HG03135 (cell line): ENCODE measurements around the gene INPP5F.

Experiments
- ATAC-seq: cut with Tn5 transposase; IDR thresholded peaks from one replicate; pipeline ENCODE4 v1.9.1; 2021; ENCODE audit warnings: mild to moderate bottlenecking, moderate library complexity; ENCODE audit not compliant: unreplicated experiment

The INPP5F gene

DNA sequence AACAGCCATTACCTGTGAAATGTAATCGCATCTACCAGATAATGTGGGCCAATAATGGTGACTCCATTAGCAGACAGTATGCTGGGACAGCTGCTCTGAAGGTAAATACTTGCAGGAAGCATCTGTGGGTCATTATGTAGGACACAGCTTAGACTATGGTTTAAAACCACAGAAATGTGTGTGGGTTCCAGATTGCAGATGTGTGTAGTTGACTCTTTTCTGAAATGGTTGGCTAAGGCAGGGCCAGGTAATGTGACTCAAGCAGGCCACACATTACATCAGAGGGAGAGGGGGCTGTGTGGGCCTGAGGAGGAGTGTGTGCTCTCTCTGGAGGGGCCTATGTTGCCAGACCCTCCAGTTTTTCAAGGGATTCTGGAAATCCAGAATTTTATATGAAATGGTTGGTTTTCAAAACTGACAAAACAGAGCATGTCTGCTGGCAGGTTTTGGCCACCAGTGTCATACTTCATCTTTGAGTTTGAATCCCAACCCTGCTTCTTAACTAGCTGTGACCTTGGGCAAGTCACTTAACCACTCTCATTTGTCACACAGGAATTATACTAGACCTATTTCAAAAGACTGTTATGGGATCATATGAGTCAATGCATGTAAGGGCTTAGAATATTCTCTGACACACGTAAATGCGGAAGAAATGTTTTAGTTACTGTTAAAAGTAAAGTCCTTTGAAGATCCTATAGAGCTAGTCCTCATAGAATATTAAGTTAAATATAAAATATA is 82.3 kb downstream of the INPP5F start:
- ATAC-seq, result no peak

DNA sequence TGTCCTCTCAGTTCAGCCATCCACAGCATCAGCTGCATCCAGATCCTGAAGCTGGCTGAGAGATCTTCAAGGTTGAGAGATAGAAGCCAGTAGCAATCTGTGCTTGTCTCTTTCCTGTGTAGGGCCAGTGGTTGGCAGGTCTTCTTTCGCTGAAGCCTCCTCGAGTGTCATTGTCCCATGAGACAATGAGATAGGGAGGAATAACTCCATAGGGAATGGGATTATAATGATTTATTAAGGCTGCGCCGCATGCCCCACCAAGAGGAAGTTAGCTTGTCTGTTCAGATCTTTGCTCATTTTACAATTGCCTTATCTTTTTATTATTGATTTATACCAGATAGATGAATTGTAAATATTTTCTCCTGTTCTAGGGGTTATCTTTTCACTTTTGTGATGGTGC is 85.3 kb downstream of the INPP5F start:
- no peak for ATAC-seq

DNA sequence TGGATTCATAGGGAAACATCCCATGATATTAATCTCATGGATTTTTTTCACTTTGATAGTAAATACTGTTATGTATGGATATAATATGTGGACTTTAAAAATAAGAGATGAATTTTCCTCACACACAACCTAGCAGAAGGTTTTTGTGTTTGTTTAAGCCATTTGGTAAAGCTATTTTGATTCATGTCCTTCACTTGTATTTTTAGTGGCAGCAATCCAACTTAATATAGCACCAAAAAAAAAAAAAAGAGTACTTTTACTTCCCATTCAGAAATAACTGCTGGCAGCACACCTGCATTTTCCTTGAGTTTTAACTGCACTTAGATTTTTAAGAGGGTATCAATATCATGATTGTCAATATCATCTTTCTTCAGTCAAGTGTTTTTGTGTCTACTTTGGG is 86.8 kb downstream of the INPP5F start:
- ATAC-seq, result no peak

DNA sequence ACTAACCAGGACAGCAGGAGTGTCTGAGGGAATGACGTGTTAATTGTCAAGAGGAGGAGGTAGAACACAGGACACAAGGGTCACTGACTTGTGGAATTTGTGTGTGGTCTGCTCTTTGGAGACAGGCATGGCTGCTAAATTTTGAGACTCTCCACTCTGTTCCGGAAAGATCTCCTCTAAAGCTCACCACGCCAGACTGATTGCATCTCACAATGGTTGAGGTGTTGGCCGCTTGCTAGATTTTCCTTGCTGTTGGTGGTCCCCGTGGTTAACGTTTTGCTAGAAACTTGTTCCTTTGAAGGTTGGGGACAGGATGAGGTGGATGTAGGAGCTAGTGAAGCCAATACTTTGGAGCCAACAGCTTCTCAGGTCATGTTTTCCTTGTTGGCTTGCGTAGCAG is 89.8 kb downstream of the INPP5F start:
- ATAC-seq, result no peak

DNA sequence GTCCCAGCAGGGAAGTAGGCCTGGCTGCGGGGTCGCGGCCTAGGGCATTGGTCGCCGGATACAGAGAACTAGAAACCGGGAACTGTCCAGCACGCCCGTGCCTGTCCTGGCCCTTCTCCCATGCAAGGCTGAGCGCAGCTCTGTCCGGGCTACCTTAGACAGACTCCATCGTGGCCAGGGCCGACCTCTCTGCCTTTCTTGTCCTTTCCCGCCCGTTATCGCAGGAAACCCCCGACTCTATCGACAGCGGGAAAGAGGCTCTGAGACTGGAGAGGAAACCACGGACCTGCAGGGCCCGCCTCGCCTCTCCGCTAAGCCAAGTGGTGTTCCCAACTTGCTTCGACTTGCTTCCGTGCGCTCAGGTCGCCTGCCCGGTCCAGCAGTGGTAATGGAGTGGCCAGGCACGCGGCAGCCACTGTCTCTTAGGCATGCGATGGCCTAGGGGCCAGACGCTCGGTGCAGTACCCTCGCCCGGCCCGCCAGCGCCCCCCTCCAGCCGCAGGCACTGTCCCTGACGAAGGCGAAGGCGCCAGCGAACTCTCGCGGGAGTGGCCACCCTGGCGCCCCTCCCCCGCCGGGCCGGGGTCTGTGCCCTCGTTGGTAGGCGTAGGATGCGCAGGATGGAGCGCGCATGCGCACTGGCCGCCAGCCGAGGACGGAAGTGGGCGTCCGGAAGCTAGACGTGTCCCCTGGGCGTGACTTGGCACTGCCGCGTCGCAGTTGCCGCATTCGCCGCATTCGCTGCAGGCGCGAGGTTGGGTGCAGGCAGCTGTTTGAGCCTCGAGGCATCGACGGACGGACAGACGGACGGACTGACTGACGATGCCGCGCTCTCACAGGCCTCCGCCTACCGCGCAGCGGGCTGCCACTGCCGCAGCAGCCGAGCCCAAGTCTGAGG is 92.4 kb downstream of the INPP5F start:
- ATAC-seq, result no peak

DNA sequence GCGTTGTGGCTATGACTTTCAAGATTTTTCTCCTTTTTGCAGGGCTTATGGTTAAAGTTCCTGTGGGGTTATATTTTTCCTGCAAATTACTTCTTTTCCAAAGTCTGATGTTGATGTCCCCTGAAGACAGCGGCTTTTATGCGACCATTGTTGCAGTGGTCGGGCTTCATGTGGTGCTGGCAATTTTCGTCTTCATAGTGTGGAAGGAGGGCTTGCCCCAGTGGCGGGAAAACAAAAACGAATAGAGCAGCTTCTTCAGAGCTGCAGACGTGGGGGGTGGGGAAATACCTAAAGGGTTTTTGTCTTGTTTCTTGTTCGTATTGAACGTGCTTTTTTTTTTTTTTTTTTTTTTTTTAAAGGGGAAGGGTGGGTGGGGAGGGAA is 93.0 kb downstream of the INPP5F start:
- ATAC-seq, result no peak

DNA sequence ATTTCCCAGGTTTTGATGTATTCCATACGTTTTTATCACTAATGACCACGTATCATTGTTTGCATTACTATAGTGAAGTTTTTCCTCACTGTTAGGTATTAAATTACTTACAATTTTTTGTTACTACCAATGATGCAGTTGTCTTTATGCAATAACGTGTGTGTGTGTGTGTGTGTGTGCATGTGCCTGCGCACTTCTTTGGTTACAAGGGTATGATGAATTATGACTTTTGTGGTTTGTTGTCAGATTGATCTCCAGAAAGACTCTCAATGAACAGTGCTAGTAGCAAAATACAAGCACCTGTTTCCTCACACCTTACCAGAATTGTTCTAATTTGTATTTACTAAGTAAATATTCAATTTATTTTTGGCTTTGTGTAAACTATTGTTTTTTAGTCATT is 95.3 kb downstream of the INPP5F start:
- ATAC-seq, result no peak

DNA sequence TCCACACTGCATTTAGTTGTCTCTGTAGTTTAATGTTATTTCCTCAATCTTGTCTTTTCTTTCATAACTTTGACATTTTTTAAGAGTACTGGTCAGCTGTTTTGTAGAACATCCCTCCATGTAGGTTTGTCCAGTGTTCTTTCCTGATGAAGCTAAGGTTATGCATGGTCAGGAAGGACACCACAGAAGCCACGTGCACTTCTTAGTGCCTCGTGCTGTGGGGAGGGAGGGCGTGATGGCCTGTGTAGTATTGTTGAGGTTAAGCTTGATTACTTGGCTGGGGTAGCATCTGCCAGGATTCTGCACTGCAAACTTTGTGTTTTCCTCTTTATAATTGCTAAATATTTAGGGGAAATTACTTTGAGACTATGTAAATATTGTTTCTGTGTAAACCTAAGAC is 98.4 kb downstream of the INPP5F start:
- ATAC-seq, result no peak

DNA sequence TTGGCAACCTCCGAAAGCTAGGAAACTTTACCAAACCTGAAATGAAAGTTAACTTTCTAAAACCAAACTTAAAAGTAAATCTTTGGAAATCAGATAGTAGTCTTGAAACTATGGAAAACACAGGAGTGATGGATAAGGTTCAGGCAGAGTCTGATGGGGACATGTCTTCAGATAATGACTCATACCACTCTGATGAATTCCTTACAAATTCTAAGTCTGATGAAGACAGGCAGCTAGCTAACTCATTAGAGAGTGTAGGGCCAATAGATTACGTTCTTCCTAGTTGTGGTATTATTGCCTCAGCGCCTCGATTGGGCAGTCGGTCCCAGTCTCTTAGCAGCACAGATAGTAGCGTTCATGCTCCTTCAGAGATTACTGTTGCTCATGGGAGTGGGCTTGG is 100.9 kb downstream of the INPP5F start:
- ATAC-seq, result no peak

DNA sequence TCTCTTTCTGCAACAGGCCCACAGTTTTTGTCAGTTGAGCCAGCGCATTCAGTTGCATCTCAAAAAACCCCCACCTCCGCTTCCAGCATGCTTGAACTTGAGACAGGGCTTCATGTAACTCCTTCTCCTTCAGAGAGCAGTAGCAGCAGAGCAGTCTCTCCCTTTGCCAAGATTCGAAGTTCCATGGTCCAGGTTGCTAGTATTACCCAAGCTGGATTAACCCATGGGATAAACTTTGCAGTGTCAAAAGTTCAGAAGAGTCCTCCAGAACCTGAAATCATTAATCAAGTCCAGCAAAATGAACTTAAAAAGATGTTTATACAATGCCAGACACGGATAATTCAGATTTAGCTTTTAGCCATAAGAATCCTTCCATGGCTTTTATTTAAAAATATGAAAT is 101.6 kb downstream of the INPP5F start:
- ATAC-seq, result no peak

DNA sequence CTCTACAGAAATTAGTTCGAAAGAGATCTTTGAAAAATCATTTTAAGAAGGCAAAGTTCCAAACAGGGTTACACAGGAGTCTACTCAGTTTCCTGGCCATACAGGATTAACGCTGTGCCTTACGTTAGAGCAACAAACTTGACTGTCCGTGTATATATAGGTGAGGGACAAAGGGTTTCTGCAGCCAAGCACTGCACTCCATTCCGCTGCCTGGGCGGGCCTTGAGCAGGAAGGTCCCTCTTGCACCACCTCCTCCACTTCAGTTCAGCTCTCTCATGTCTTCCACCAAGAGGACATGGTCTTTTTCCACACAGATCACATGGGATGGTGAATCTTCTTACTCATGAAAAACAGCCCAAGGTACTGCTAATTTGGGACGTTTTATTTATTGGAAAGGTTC is 103.6 kb downstream of the INPP5F start:
- no peak for ATAC-seq

DNA sequence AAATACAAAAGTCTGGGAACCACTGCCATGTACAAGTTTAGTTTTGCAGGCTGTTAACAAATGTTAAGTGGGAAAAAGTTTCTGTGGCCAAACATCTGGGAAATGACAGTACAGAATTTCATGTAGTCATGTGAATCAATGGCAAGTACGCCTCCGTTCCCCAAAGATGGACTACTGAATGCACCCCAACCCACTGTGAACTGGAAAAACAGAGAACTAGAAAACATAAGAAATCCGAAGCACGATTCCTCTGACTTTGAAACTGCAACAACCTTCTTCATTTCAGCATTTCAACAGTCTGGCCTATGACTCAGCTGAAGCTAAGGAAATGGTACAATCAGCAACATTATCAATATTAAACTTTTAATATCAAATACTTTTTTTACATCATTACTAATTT is 105.0 kb downstream of the INPP5F start:
- no peak for ATAC-seq

DNA sequence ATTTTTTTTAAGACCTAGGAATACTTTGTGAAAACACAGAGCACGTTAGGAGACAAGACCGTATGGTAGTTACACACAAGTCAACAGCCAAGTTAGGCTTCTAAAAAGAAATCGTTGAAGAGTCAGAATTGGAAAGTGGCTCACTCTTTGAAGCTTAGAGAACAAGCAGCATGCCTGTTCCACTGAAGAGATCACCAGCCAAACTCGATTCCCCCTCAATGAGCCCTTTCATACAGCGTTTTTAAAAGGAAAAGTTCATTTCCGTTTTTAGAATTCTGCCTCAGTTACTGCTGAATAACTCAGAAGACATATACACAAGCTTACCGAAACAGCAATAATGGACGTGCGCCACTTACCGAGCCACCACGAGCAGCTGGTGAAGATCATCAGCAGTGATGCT is 105.8 kb downstream of the INPP5F start:
- ATAC-seq, result no peak

DNA sequence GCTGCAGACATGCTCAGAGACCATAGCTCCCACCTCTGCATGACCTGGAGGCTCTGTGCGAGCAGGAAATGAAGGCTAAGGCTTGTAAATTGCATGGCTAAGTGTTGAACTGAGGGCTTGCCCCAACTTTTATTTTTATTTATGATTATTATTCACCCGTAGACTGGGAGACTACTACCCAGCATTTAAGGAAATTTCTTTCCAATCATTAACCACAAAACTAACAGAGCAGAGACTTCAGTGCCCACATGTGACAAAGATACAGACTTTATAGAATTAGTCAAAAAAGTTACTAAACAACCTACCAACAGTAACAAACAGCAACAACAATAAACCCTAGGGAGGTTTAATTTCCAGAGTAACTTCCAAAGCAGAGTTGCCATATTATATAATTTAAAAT is 107.1 kb downstream of the INPP5F start:
- ATAC-seq, result no peak

DNA sequence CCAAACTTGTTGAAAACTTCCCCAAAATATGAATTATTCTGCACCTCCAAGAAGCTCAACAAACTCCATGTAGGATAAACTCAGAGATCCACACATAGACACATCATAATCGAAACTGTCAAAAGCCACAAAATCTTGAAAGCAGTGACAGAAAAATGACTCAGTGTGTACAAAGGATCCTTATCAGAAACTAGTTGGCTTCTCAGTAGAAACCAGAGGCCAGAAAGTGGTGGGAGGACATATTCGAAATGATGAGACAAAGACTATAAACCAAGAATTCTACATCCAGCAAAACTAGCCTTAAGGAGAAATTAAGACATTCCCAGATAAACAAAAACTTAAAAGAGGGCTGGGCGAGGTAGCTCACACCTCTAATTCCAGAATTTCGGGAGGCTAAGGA is 108.3 kb downstream of the INPP5F start:
- ATAC-seq, result no peak

DNA sequence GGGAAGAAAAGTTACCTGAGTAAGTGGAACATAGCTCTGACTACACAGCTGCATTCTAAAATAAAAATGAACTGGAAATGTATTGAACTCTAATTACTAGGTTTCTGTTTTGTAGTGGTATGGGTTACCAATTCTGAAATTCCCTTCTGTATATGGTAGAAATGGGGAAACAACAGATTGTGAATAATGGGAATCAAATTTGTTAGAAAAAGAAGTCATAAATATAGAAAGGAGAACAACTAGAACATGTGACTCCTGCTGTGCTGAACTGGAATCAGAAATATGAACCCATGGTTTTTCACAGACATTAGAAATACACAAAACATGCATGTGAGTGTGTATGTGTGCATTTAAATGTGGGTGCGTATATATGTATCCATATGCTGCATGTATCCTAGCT is 119.8 kb downstream of the INPP5F start:
- ATAC-seq, result no peak

DNA sequence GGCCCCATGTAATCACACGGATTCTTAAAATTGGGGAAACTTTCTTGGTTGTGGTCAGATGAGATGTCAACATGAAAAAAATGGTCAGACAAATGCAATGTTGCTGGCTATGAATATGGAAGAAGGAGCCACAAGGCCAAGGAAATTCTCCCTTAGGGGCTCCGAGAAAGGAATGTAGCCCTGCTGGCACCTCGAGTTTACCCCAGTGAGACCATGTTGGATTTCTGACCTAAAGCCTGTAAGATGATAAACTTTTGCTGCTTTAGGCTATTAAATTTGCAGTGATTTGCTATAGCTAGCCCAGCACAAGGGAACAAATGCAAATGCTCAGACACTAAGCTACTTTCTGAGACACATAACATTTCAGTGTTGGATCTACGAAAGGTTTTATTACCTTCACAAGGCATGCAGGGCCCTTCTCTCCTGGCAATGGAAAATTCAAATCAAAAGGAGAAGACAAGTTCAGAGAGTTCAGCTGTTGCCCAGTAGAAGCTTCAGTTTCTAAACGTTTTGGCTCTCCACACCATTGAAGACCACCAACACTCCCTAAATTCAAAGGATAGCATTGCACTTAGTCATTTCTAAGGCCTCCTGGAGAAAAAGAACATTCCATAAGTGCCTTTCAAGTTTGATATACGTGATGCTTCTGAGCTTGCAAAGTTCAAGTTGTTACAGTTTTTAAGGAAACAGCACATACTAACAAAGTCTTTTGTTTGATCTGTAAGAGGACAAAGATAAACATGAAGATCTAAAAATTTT is 123.4 kb downstream of the INPP5F start:
- no peak for ATAC-seq

DNA sequence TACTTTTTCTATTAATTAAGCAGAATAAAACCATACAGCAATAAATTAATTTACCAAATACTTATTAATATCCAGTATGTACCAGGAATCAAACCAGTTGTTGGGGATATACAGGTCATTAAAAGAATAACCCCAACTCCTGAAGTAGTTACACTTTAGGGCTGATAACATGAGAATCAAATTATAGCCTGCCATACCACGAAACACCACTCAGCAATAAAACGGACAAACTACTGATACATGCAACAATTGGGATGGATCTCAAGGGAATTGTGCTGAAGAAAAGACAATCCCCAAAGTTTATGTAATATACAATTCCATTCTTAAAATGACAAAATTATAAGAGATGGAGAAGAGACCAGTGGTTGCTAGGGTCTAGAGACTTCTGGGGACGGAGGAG is 124.1 kb downstream of the INPP5F start:
- no peak for ATAC-seq

DNA sequence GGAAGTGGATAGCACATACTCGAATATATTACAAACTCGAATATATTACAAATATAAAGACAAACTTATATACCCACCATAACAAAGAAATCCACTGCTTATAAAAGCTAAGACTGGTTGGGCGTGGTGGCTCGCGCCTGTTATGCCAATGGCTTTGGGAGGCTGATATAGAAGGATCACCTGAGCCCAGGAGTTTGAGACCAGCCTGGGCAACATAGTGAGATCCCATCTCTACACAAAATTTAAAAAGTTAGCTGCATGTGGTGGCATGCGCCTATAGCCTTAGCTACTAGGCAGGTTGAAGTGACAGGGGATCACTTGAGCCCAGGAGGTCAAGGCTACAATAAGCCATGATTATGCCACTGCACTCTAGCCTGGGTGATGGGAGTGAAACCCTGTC is 126.4 kb downstream of the INPP5F start:
- no peak for ATAC-seq

DNA sequence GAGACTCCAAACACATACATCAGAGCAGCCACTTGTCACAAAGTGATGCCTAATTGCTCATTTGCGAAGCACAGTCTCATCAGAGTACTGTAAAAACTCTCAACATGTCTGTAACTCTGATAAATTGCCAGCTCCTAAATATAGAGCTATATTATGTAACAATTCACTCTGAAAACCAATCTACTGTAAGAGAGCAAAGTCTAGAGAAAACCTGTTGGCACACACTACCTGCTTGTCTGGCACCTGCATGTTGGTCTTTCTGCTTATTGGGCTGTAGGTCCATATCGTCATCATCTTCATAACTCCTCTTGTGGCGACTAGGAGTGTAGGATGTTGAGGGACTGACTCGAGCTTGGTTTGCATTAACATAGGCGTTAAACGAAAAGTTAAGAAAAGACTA is 127.0 kb downstream of the INPP5F start:
- ATAC-seq, result no peak

DNA sequence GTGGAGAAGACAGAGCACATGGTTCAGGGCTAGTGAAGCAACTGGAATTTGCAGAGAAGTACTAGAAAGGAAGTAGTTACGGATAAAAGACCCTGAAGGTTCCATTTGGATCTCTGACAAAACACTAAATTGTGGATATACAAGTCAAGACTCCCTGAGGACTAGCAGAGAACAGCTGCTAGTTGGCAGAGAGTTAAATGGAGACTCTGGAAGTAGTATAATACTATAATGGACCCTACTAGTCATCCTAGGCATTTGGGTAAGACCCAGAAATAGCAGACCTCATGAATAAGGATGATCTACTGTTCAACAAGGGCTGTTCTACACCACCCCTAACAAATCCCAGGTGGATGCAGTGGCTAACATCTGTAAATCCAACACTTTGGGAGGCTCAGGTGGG is 127.7 kb downstream of the INPP5F start:
- ATAC-seq, result no peak

DNA sequence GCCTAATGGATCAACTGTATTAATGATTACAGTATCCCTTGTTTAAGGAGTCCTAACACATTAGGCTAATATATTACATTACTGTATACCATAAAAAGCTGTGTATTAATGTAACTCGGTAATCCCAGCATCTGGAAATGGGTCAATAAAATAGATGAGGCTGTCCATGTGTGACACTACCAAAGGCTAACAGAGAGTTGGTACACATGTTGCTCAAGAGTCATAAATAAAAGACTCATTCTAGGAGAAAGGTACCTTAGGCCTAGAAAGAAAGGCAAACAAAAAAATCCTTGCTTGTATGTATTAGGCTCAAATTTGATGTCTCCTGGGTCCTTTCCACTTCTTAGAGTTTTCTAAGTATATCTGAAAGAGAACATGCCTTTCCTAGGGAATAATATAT is 132.2 kb downstream of the INPP5F start:
- no peak for ATAC-seq
